ENCODE results near the gene VCL.

DNA sequence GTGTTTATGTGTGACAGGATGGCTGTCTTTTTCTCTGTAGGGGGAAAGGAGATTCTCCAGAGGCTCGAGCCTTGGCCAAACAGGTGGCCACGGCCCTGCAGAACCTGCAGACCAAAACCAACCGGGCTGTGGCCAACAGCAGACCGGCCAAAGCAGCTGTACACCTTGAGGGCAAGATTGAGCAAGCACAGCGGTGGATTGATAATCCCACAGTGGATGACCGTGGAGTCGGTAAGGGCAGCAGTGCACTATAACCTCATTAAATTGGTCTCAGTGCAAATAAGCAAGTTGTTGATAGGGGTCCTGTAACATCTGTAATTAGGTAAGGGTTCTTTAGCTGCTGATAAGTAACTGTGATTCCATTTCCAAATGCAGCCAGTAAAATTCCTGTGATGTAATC is 96.3 kb downstream of the VCL start:
- TF ChIP-seq, protein P1, sequence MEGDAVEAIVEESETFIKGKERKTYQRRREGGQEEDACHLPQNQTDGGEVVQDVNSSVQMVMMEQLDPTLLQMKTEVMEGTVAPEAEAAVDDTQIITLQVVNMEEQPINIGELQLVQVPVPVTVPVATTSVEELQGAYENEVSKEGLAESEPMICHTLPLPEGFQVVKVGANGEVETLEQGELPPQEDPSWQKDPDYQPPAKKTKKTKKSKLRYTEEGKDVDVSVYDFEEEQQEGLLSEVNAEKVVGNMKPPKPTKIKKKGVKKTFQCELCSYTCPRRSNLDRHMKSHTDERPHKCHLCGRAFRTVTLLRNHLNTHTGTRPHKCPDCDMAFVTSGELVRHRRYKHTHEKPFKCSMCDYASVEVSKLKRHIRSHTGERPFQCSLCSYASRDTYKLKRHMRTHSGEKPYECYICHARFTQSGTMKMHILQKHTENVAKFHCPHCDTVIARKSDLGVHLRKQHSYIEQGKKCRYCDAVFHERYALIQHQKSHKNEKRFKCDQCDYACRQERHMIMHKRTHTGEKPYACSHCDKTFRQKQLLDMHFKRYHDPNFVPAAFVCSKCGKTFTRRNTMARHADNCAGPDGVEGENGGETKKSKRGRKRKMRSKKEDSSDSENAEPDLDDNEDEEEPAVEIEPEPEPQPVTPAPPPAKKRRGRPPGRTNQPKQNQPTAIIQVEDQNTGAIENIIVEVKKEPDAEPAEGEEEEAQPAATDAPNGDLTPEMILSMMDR (IDR thresholded peaks at IDR 0.05), result no peak
- no peak for TF ChIP-seq NRF1 (IDR thresholded peaks at IDR 0.05; ENCODE audit: low read depth, low read length)
- no peak for TF ChIP-seq GABPA (IDR thresholded peaks at IDR 0.05; ENCODE audit: low read depth)
- TF ChIP-seq POLR2AphosphoS5 (IDR thresholded peaks at IDR 0.05; ENCODE audit: low read depth, low read length), result no peak

Data from SK-N-SH (cell line).